SK-N-SH (cell line): Measurements from ENCODE around the gene C7.
A peak's percentile ranks its signal among the peaks of the same experiment; 100 is the strongest.

Source experiments
- CHD2 ChIP-seq: fragments of 150-350 bp; IDR thresholded peaks from 2 replicates; pipeline ENCODE4 v1.6.1; 2018; ENCODE audit warnings: low read length; ENCODE audit not compliant: partially characterized antibody
- CTCF ChIP-seq: fragments of 200-600 bp; sonication (generic); IDR thresholded peaks from 2 replicates; pipeline ENCODE4 v1.6.1; 2017; ENCODE audit warnings: antibody characterized with exemption, mild to moderate bottlenecking, moderate library complexity
- TF ChIP-seq, protein P1 (sequence below): IDR thresholded peaks from 2 replicates; pipeline ENCODE4 v1.6.1; 2012; ENCODE audit warnings: mild to moderate bottlenecking, low read depth, low read length, moderate library complexity

DNA sequence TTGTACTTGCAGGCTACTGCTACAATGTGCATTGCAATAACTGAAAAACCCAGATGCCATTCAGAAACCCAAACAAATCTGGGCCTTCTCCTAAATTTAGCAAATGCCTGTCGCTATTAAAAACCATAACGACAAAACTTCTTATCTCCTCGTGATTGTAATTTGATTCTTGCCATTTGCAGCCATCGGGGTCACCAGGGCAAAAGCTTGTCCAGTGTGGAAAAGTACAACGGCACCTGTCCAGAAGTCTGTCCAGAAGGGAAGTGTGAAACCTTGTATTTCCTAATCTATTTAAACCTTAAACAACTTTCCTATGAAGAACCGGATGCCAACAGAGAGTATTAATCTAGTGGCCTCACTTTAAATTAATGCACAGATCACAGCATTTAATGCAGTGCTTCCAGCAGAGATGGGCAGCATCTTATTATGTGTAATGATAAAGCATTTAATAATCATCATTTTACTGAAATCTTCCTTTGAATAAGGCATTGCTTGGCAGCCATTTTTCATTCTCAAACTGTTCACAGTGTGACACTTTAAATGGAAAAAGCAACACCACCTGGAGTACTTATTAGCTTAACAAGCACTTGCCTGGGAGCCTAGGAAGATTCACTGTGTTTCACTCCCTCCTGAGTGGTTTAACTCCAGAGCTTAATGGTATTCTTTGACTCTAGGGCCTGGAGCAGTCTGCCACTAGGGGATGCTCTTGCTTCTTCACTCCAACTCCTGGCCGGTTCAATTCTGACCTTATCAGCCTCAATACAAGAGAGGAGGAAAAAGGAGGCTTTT is 4.9 kb upstream of the C7 start:
- peak; percentile 32 for TF ChIP-seq CHD2
- peak; percentile 87 for TF ChIP-seq CTCF
- TF ChIP-seq, protein P1, sequence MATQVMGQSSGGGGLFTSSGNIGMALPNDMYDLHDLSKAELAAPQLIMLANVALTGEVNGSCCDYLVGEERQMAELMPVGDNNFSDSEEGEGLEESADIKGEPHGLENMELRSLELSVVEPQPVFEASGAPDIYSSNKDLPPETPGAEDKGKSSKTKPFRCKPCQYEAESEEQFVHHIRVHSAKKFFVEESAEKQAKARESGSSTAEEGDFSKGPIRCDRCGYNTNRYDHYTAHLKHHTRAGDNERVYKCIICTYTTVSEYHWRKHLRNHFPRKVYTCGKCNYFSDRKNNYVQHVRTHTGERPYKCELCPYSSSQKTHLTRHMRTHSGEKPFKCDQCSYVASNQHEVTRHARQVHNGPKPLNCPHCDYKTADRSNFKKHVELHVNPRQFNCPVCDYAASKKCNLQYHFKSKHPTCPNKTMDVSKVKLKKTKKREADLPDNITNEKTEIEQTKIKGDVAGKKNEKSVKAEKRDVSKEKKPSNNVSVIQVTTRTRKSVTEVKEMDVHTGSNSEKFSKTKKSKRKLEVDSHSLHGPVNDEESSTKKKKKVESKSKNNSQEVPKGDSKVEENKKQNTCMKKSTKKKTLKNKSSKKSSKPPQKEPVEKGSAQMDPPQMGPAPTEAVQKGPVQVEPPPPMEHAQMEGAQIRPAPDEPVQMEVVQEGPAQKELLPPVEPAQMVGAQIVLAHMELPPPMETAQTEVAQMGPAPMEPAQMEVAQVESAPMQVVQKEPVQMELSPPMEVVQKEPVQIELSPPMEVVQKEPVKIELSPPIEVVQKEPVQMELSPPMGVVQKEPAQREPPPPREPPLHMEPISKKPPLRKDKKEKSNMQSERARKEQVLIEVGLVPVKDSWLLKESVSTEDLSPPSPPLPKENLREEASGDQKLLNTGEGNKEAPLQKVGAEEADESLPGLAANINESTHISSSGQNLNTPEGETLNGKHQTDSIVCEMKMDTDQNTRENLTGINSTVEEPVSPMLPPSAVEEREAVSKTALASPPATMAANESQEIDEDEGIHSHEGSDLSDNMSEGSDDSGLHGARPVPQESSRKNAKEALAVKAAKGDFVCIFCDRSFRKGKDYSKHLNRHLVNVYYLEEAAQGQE, result no peak
